Measurements from ENCODE around the gene ITPKC. TPM values are rescaled to one million over a fixed set of nuclear protein-coding genes. Genes with fewer than 3 reads are reported as not detected.

ITPKC gene
- total RNA-seq, 1 donor from 2014 or later = 8.4 TPM

GRCh38 chr19:40741527-40742390, 24.8 kb downstream of the ITPKC start:
- Mint-ChIP-seq H3K4me3 (ENCODE audit: low read depth) (no peak overlapping the region), H3K4me1 (ENCODE audit: low read depth) (peaks cover 3% of the 10 kb centered on the region), H3K9me3 (no peaks in the 10 kb centered on the region), H3K36me3 (ENCODE audit: low read depth) (peaks cover 18% of the 10 kb centered on the region), H3K27me3 (ENCODE audit: low read depth) (no peaks in the 10 kb centered on the region), H3K27ac (no peak overlapping the region)
- intact Hi-C loops (cut with micrococcal nuclease) = no loop called here
- DNase-seq (ENCODE audit: low spot score) = no peak

- H3K27me3 Mint-ChIP-seq (ENCODE audit: low read depth) = no peaks in the 10 kb centered on the region
- DNase-seq (ENCODE audit: low spot score) = no peak
These were observed 25.6 kb downstream of the ITPKC start for GRCh38 chr19:40742477-40742876.

GRCh38 chr19:40742886-40743285, 26.0 kb downstream of the ITPKC start:
- Mint-ChIP-seq H3K4me3 (ENCODE audit: low read depth) (no peak overlapping the region), H3K4me1 (ENCODE audit: low read depth) (peaks cover 3% of the 10 kb centered on the region), H3K9me3 (no peaks in the 10 kb centered on the region), H3K27ac (no peak overlapping the region), H3K27me3 (ENCODE audit: low read depth) (no peaks in the 10 kb centered on the region), H3K36me3 (ENCODE audit: low read depth) (peaks cover 8% of the 10 kb centered on the region)
- intact Hi-C loops (cut with micrococcal nuclease) = no loop called here
- no peak for DNase-seq (ENCODE audit: low spot score)

More at GRCh38 chr19:40742477-40742876, 25.6 kb downstream of the ITPKC start:
- Mint-ChIP-seq H3K4me1 (ENCODE audit: low read depth) (peaks cover 3% of the 10 kb centered on the region), H3K27ac (no peak overlapping the region), H3K4me3 (ENCODE audit: low read depth) (no peak overlapping the region), H3K36me3 (ENCODE audit: low read depth) (peaks cover 11% of the 10 kb centered on the region), H3K9me3 (no peaks in the 10 kb centered on the region)
- intact Hi-C loops (cut with micrococcal nuclease) = no loop called here

GRCh38 chr19:40743926-40744325, 27.0 kb downstream of the ITPKC start:
- peaks cover 5% of the 10 kb centered on the region for H3K36me3 Mint-ChIP-seq (ENCODE audit: low read depth)
- intact Hi-C loops (cut with micrococcal nuclease) = no loop called here
- no peaks in the 10 kb centered on the region for H3K9me3 Mint-ChIP-seq
- no peaks in the 10 kb centered on the region for H3K27me3 Mint-ChIP-seq (ENCODE audit: low read depth)
- no peak overlapping the region for H3K27ac Mint-ChIP-seq
- peaks cover 5% of the 10 kb centered on the region for H3K4me1 Mint-ChIP-seq (ENCODE audit: low read depth)
- DNase-seq (ENCODE audit: low spot score) = no peak
- no peak overlapping the region for H3K4me3 Mint-ChIP-seq (ENCODE audit: low read depth)

- Mint-ChIP-seq H3K9me3 (no peaks in the 10 kb centered on the region), H3K27ac (no peak overlapping the region), H3K36me3 (ENCODE audit: low read depth) (no peaks in the 10 kb centered on the region), H3K4me3 (ENCODE audit: low read depth) (no peak overlapping the region), H3K27me3 (ENCODE audit: low read depth) (no peaks in the 10 kb centered on the region), H3K4me1 (ENCODE audit: low read depth) (peaks cover 11% of the 10 kb centered on the region)
- no peak for DNase-seq (ENCODE audit: low spot score)
- intact Hi-C loops (cut with micrococcal nuclease) = no loop called here
These were observed 27.9 kb downstream of the ITPKC start for GRCh38 chr19:40744554-40745401.

GRCh38 chr19:40745402-40745780, 28.5 kb downstream of the ITPKC start:
- intact Hi-C loops (cut with micrococcal nuclease) = no loop called here
- no peak for DNase-seq (ENCODE audit: low spot score)
- Mint-ChIP-seq H3K27me3 (ENCODE audit: low read depth) (no peaks in the 10 kb centered on the region), H3K27ac (no peak overlapping the region), H3K36me3 (ENCODE audit: low read depth) (no peaks in the 10 kb centered on the region), H3K4me1 (ENCODE audit: low read depth) (peaks cover 16% of the 10 kb centered on the region), H3K9me3 (no peaks in the 10 kb centered on the region), H3K4me3 (ENCODE audit: low read depth) (no peak overlapping the region)

- no peaks in the 10 kb centered on the region for H3K27me3 Mint-ChIP-seq (ENCODE audit: low read depth)
- H3K4me1 Mint-ChIP-seq (ENCODE audit: low read depth) = peaks cover 17% of the 10 kb centered on the region
- H3K4me3 Mint-ChIP-seq (ENCODE audit: low read depth) = no peak overlapping the region
- no peak for DNase-seq (ENCODE audit: low spot score)
- intact Hi-C loops (cut with micrococcal nuclease) = no loop called here
- peaks cover 15% of the 10 kb centered on the region for H3K36me3 Mint-ChIP-seq (ENCODE audit: low read depth)
- no peak overlapping the region for H3K27ac Mint-ChIP-seq
- no peaks in the 10 kb centered on the region for H3K9me3 Mint-ChIP-seq
These were observed 30.6 kb downstream of the ITPKC start for GRCh38 chr19:40747536-40747935.

- intact Hi-C loops (cut with micrococcal nuclease) = loop anchor here (1.0 to 10.0 kb wide), 4 partner anchors 28 to 305 kb away; partner anchors contain the start of genes RAB4B and SERTAD3
- Mint-ChIP-seq H3K9me3 (no peaks in the 10 kb centered on the region), H3K4me1 (ENCODE audit: low read depth) (peaks cover 29% of the 10 kb centered on the region), H3K4me3 (ENCODE audit: low read depth) (peak within 1 kb of the TSS; percentile 96), H3K36me3 (ENCODE audit: low read depth) (peaks cover 33% of the 10 kb centered on the region), H3K27ac (peak within 1 kb of the TSS; percentile 97), H3K27me3 (ENCODE audit: low read depth) (no peaks in the 10 kb centered on the region)
- DNase-seq (ENCODE audit: low spot score) = peak; percentile 100
These were observed 33.4 kb downstream of the ITPKC start, which contains the start of gene ACTMAP for GRCh38 chr19:40750058-40750873. Gene ACTMAP, minus strand, starts transcription at chr19:40750477. Its CDS starts 674 bp downstream, at chr19:40749803.

GRCh38 chr19:40750874-40751537, 34.1 kb downstream of the ITPKC start, which contains the start of gene SNRPA:
Gene SNRPA, plus strand, starts transcription at chr19:40751203. Its CDS starts 206 bp downstream, at chr19:40751409.
- H3K27ac Mint-ChIP-seq = peak within 1 kb of the TSS; percentile 97
- peaks cover 41% of the 10 kb centered on the region for H3K36me3 Mint-ChIP-seq (ENCODE audit: low read depth)
- peaks cover 34% of the 10 kb centered on the region for H3K4me1 Mint-ChIP-seq (ENCODE audit: low read depth)
- peak within 1 kb of the TSS; percentile 96 for H3K4me3 Mint-ChIP-seq (ENCODE audit: low read depth)
- intact Hi-C loops (cut with micrococcal nuclease) = loop anchor here (1.0 to 10.0 kb wide), 6 partner anchors 27 to 306 kb away; partner anchors contain the start of genes COQ8B, RAB4B and SERTAD3
- no peaks in the 10 kb centered on the region for H3K9me3 Mint-ChIP-seq
- H3K27me3 Mint-ChIP-seq (ENCODE audit: low read depth) = no peaks in the 10 kb centered on the region
- DNase-seq (ENCODE audit: low spot score) = peak; percentile 96

GRCh38 chr19:40752257-40752781, 35.4 kb downstream of the ITPKC start:
- Mint-ChIP-seq H3K9me3 (no peaks in the 10 kb centered on the region), H3K27ac (peak overlapping the region; percentile 97), H3K4me3 (ENCODE audit: low read depth) (peak overlapping the region; percentile 96), H3K36me3 (ENCODE audit: low read depth) (peaks cover 52% of the 10 kb centered on the region), H3K4me1 (ENCODE audit: low read depth) (peaks cover 47% of the 10 kb centered on the region), H3K27me3 (ENCODE audit: low read depth) (no peaks in the 10 kb centered on the region)
- no peak for DNase-seq (ENCODE audit: low spot score)
- intact Hi-C loops (cut with micrococcal nuclease) = loop anchor here (10.0 kb wide), 1 partner anchor 308 kb away; the partner anchor contains the start of gene SERTAD3

- Mint-ChIP-seq H3K36me3 (ENCODE audit: low read depth) (peaks cover 71% of the 10 kb centered on the region), H3K27me3 (ENCODE audit: low read depth) (no peaks in the 10 kb centered on the region), H3K9me3 (no peaks in the 10 kb centered on the region), H3K4me3 (ENCODE audit: low read depth) (peak overlapping the region; percentile 83), H3K27ac (peak overlapping the region; percentile 95), H3K4me1 (ENCODE audit: low read depth) (peaks cover 39% of the 10 kb centered on the region)
- intact Hi-C loops (cut with micrococcal nuclease) = loop anchor here (1.0 to 10.0 kb wide), 3 partner anchors 23 to 310 kb away; partner anchors contain the start of gene SERTAD3
- DNase-seq (ENCODE audit: low spot score) = peak; percentile 20
These were observed 37.8 kb downstream of the ITPKC start for GRCh38 chr19:40754611-40755247.

All from activated T-helper 2 cell treated with anti-CD3 and anti-CD28 coated beads, Interferon-gamma antibody, Interleukin-2, Interleukin-4, amounts not matched to agents 10 μg/mL and 5 μg/mL and 100 μg/mL, durations not matched to agents 14 hours and 24 hours and 36 hours (primary cell).